Ovary (tissue), 9 donors: ENCODE results near the gene TRABD2B. TPM values are rescaled to one million over a fixed set of nuclear protein-coding genes. Genes with fewer than 3 reads are reported as not detected.

Experiments used
- DNase-seq, 5 donors: peaks; one replicate each; pipeline ENCODE4 v3.0.0-alpha.2; 2019 to 2020
- H3K27ac ChIP-seq, 2 donors: fragments of 200-600 bp; one replicate each; pipeline versions ENCODE4 v1.5.1 to v1.8.0; 2019 to 2022
- H3K27me3 ChIP-seq: fragments of 200-600 bp; one replicate; pipeline ENCODE4 v1.8.0; 2022
- H3K36me3 ChIP-seq: fragments of 200-600 bp; sonication (generic); one replicate; pipeline ENCODE4 v1.5.1; 2019
- H3K4me1 ChIP-seq: one replicate; pipeline ENCODE4 v1.8.1; 2013; ENCODE audit warnings: mild to moderate bottlenecking, moderate library complexity; ENCODE audit not compliant: insufficient read depth
- H3K4me3 ChIP-seq: fragments of 200-600 bp; sonication (generic); one replicate; pipeline ENCODE4 v1.5.1; 2017
- H3K9me3 ChIP-seq, 2 donors: fragments of 200-600 bp in 1 of 2; sonication (generic) in 1 of 2; one replicate each; pipeline versions ENCODE4 v1.5.1 to v1.8.1; 2013 to 2019; ENCODE audit warnings: mild to moderate bottlenecking in 1 of 2, moderate library complexity in 1 of 2
- CTCF ChIP-seq, 3 donors: fragments of 450-650 bp in 2 of 3; fragments of 200-600 bp in 1 of 3; IDR thresholded peaks; one replicate each; pipeline versions ENCODE4 v1.5.1 to v1.8.0; 2016 to 2022; ENCODE audit warnings: antibody characterized with exemption in 3 of 3, mild to moderate bottlenecking in 1 of 3
- EP300 ChIP-seq: sonication (generic); formaldehyde crosslinking; IDR thresholded peaks from one replicate; pipeline ENCODE4 v1.6.1; 2017; ENCODE audit warnings: antibody characterized with exemption
- POLR2A ChIP-seq: fragments of 450-650 bp; IDR thresholded peaks from one replicate; pipeline ENCODE4 v1.6.1; 2017; ENCODE audit warnings: antibody characterized with exemption, mild to moderate bottlenecking, moderate library complexity
- WGBS, 3 donors: extraction: QIAGEN DNeasy Blood & Tissue Kit in 1 of 3; methylation state at CpG; one replicate each; pipeline versions ENCODE4 v1.1.5 to v1.1.7; 2013 to 2017; 5-methylcytosine and 5-hydroxymethylcytosine counted together
- intact Hi-C, 4 donors: fragments of 100-400 bp; cut with DNase I; formaldehyde crosslinking; loops; one replicate each; pipeline versions ENCODE4 v1.11.0 to v1.15.1; 2022 to 2023
- polyA plus RNA-seq, 2 donors: library from polyadenylated mRNA; stranded (reverse); fragments of 200-250 nt in 1 of 2; fragments of 350-450 nt in 1 of 2; fragmentation: Illumina TruSeq in 1 of 2; extraction: RNeasy Lipid Tissue Mini Kit (QIAGEN cat#74804) in 1 of 2; gene quantifications; one replicate each; pipeline ENCODE4 v1.2.3, GENCODE V29; 2013 to 2014
- total RNA-seq, 7 donors: library from RNA; depleted of rRNA in 2 of 7; stranded (reverse); fragments of >200 nt in 2 of 7; fragmentation: NEBNext Ultra II Directional in 3 of 7; extraction: Animal tissue kit (Norgen Biotek cat#: 25700) in 3 of 7; gene quantifications; one replicate each; pipeline versions ENCODE4 v1.1.0 to v1.2.4, GENCODE V29; 2016 to 2023
- donor health status: DM: no; HTN: no; CAD: no; lungs with moderate emphysema.
- donor health status: DM: no; HTN: no; CAD: no.
- donor health status: Bipolar disorder and iron deficiency.
- donor health status: DM: yes; HTN: yes; CAD: no.
- donor health status: DM: no; HTN: no; CAD: no.
- donor health status: DM: yes; HTN: yes; CAD: no.

The TRABD2B gene
- total and polyA plus RNA-seq, 9 donors, result 0.18 to 1.6 (median 0.52) TPM

GRCh38 chr1:47713333-47713953 lies 283.7 kb downstream of the TRABD2B start:
- 61 to 74% (median 63%) methylated on average over 9 of the region's 9 CpGs for WGBS, 3 donors
- no peak overlapping the region for H3K4me3 ChIP-seq
- no peak for TF ChIP-seq EP300
- no peak for TF ChIP-seq CTCF (IDR thresholded peaks at IDR 0.05)
- H3K27me3 ChIP-seq, result no peaks in the 10 kb centered on the region
- peaks cover 7% of the 10 kb centered on the region for H3K4me1 ChIP-seq
- intact Hi-C loops, result loop anchor here in 1 of 4 donors (5.0 kb wide), 2 partner anchors 521 to 536 kb away; partner anchors contain the start of gene PDZK1IP1
- H3K27ac ChIP-seq, result no peak overlapping the region
- H3K9me3 ChIP-seq, result peaks cover 0 to 3% of the 10 kb centered on the region in 2 donors
- H3K36me3 ChIP-seq, result no peaks in the 10 kb centered on the region
- DNase-seq, result no peak

GRCh38 chr1:47712596-47713299 lies 284.4 kb downstream of the TRABD2B start:
- 62 to 68% (median 67%) methylated on average over 16 of the region's 16 CpGs for WGBS, 3 donors
- TF ChIP-seq POLR2A (no peak), EP300 (no peak), CTCF (IDR thresholded peaks at IDR 0.05) (no peak)
- no peak for DNase-seq
- no peaks in the 10 kb centered on the region for H3K27me3 ChIP-seq
- intact Hi-C loops, result loop anchor here in 1 of 4 donors (5.0 kb wide), 2 partner anchors 520 to 535 kb away; partner anchors contain the start of gene PDZK1IP1
- H3K27ac ChIP-seq, result no peak overlapping the region
- peaks cover 7% of the 10 kb centered on the region for H3K4me1 ChIP-seq
- H3K4me3 ChIP-seq, result no peak overlapping the region
- H3K36me3 ChIP-seq, result no peaks in the 10 kb centered on the region
- H3K9me3 ChIP-seq, result peaks cover 0 to 3% of the 10 kb centered on the region in 2 donors

GRCh38 chr1:47711848-47712492 lies 285.2 kb downstream of the TRABD2B start:
- H3K27me3 ChIP-seq, result no peaks in the 10 kb centered on the region
- WGBS, 3 donors, result 46 to 64% (median 46%) methylated on average over 6 of the region's 6 CpGs
- no peak for TF ChIP-seq POLR2A
- no peak for TF ChIP-seq CTCF (IDR thresholded peaks at IDR 0.05)
- no peak for TF ChIP-seq EP300

GRCh38 chr1:47711184-47711847 lies 285.9 kb downstream of the TRABD2B start:
- intact Hi-C loops, result loop anchor here in 2 of 4 donors (2.0 to 5.0 kb wide), 3 partner anchors 273 to 534 kb away; partner anchors contain the start of genes FOXD2 (in 1 of the 2) and PDZK1IP1 (in 1 of the 2)
- no peak for TF ChIP-seq EP300
- no peak for TF ChIP-seq POLR2A
- TF ChIP-seq CTCF (IDR thresholded peaks at IDR 0.05), result no peak
- 26 to 43% (median 40%) methylated on average over 15 of the region's 15 CpGs for WGBS, 3 donors
- no peaks in the 10 kb centered on the region for H3K27me3 ChIP-seq
- no peaks in the 10 kb centered on the region for H3K36me3 ChIP-seq
- DNase-seq, result no peak
- H3K27ac ChIP-seq, result no peak overlapping the region
- peaks cover 7% of the 10 kb centered on the region for H3K4me1 ChIP-seq
- H3K4me3 ChIP-seq, result no peak overlapping the region
- peaks cover 0 to 3% of the 10 kb centered on the region in 2 donors for H3K9me3 ChIP-seq

More at GRCh38 chr1:47711848-47712492, 285.2 kb downstream of the TRABD2B start:
- no peak overlapping the region for H3K27ac ChIP-seq
- intact Hi-C loops, result loop anchor here in 2 of 4 donors (2.0 to 5.0 kb wide), 3 partner anchors 273 to 535 kb away; partner anchors contain the start of genes FOXD2 (in 1 of the 2) and PDZK1IP1 (in 1 of the 2)
- no peak for DNase-seq
- no peaks in the 10 kb centered on the region for H3K36me3 ChIP-seq
- H3K4me1 ChIP-seq, result peaks cover 7% of the 10 kb centered on the region
- H3K4me3 ChIP-seq, result no peak overlapping the region
- peaks cover 0 to 3% of the 10 kb centered on the region in 2 donors for H3K9me3 ChIP-seq
